Osteoblast (primary cell): ENCODE data around the gene GAB3. TPM values are rescaled to one million over a fixed set of nuclear protein-coding genes. Genes with fewer than 3 reads are reported as not detected.

Source experiments
- DNase-seq: peaks from one replicate; pipeline ENCODE4 v3.0.0; 2011; ENCODE audit warnings: low spot score, mixed read lengths; ENCODE audit not compliant: insufficient read length; ENCODE audit errors: missing footprints
- H2AFZ ChIP-seq: 2 replicates; pipeline ENCODE4 v1.6.0; 2011; ENCODE audit warnings: mild to moderate bottlenecking, low read length
- H3K27ac ChIP-seq: 2 replicates; pipeline ENCODE4 v1.5.1; 2011; ENCODE audit warnings: mild to moderate bottlenecking, low read depth, low read length, moderate library complexity
- H3K27me3 ChIP-seq: 2 replicates; pipeline ENCODE4 v1.6.0; 2012; ENCODE audit warnings: mild to moderate bottlenecking, control low read depth, inconsistent platforms, low read length, moderate library complexity; ENCODE audit not compliant: insufficient read depth
- H3K36me3 ChIP-seq: 2 replicates; pipeline ENCODE4 v1.5.1; 2011; ENCODE audit warnings: mild to moderate bottlenecking, low read length, control low read depth, moderate library complexity; ENCODE audit not compliant: insufficient read depth
- H3K4me1 ChIP-seq: 2 replicates; pipeline ENCODE4 v1.5.1; 2011; ENCODE audit warnings: mild to moderate bottlenecking, low read length, control low read depth, moderate library complexity; ENCODE audit not compliant: insufficient read depth
- H3K4me2 ChIP-seq: 2 replicates; pipeline ENCODE4 v1.6.0; 2011; ENCODE audit warnings: mild to moderate bottlenecking, low read length; ENCODE audit not compliant: insufficient read depth
- H3K4me3 ChIP-seq: fragments of 200-600 bp; sonication (generic); 3 replicates; pipeline ENCODE4 v1.5.1; 2012; ENCODE audit warnings: mild to moderate bottlenecking, low read length, inconsistent platforms; ENCODE audit not compliant: insufficient read depth
- H3K79me2 ChIP-seq: 2 replicates; pipeline ENCODE4 v1.6.0; 2012; ENCODE audit warnings: mild to moderate bottlenecking, low read length, control low read depth, inconsistent platforms; ENCODE audit not compliant: insufficient read depth
- H3K9me3 ChIP-seq: 2 replicates; pipeline ENCODE4 v1.5.1; 2011; ENCODE audit warnings: low read depth, low read length, control low read depth
- H4K20me1 ChIP-seq: 2 replicates; pipeline ENCODE4 v1.6.0; 2012; ENCODE audit warnings: mild to moderate bottlenecking, low read length, control low read depth; ENCODE audit not compliant: insufficient read depth
- total RNA-seq: library from RNA; depleted of rRNA; stranded (reverse); fragments of >200 nt; gene quantifications from 2 replicates; pipeline ENCODE4 v1.2.3, GENCODE V29; 2012
- TF ChIP-seq, protein P1 (sequence below): IDR thresholded peaks from 2 replicates; pipeline ENCODE4 v1.5.1; 2011; ENCODE audit warnings: mild to moderate bottlenecking, low read depth, low read length, moderate library complexity; ENCODE audit errors: extremely low read depth

Gene GAB3
- total RNA-seq, 1 donor, result 6.9 TPM

DNA sequence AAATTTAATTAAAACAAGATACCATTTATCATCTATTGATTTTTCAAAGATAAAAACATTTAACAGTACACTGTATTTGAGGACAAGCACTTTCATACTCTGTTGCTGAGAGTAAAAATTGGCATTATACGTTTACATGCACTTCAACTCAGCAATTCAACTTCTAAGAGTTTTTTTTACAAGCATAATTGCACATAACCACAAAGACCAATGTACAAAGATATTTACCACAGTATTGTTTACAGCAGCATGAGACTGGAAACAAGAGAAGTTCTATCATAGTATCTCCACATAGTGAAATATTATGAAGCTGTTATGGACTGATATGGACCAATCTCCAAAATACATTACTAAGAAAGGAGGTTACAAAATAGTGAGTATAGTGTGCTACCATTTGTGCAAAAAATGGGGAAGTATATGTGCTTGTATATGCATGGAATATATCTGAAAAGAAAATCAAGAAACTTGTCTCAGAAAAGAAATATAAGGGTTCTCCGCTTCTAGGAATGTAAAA is 10.9 kb downstream of the GAB3 start:
- no peaks in the 10 kb centered on the region for H3K9me3 ChIP-seq
- no peak overlapping the region for H2AFZ ChIP-seq
- H3K79me2 ChIP-seq, result no peaks in the 10 kb centered on the region
- no peak overlapping the region for H3K4me3 ChIP-seq
- H3K36me3 ChIP-seq, result no peaks in the 10 kb centered on the region
- no peaks in the 10 kb centered on the region for H4K20me1 ChIP-seq
- peaks cover 21% of the 10 kb centered on the region for H3K4me1 ChIP-seq
- no peak for DNase-seq
- H3K4me2 ChIP-seq, result no peak overlapping the region
- no peaks in the 10 kb centered on the region for H3K27me3 ChIP-seq
- no peak overlapping the region for H3K27ac ChIP-seq
- TF ChIP-seq, protein P1, sequence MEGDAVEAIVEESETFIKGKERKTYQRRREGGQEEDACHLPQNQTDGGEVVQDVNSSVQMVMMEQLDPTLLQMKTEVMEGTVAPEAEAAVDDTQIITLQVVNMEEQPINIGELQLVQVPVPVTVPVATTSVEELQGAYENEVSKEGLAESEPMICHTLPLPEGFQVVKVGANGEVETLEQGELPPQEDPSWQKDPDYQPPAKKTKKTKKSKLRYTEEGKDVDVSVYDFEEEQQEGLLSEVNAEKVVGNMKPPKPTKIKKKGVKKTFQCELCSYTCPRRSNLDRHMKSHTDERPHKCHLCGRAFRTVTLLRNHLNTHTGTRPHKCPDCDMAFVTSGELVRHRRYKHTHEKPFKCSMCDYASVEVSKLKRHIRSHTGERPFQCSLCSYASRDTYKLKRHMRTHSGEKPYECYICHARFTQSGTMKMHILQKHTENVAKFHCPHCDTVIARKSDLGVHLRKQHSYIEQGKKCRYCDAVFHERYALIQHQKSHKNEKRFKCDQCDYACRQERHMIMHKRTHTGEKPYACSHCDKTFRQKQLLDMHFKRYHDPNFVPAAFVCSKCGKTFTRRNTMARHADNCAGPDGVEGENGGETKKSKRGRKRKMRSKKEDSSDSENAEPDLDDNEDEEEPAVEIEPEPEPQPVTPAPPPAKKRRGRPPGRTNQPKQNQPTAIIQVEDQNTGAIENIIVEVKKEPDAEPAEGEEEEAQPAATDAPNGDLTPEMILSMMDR, result no peak

DNA sequence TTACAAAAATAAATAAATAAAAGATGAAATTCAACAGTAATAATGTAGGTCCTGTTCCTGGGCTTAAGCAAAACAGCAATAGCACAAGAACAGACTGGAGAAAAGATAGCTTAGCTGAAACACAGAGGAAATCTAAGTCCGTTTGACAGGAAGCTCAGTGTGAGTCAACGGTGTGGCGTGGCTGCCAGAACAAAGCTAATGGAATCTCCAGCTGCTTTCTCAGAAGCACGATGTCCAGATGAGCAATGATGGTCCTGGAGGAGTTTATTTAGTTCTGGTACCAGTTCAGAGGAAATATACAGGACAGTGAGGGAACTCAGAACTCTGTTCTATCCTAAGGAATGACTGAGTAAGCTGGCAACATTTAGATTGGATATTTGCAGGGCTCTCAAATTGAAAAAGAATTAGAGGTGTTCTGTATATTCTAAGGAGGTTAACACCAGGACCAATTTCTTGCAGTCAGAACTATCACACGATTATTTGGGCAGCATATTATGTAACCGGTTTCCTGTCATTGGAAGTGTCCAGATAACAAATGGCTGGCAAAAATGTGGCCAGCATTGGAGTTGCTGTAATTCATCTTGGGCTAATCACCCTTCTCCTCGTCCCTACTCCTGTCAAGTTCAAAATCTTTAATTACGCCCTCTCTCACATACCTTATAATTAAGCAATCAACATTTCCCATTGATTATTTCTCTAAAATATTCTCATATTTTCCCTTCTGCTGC is 12.7 kb downstream of the GAB3 start:
- H3K4me2 ChIP-seq, result peak overlapping the region; percentile 34
- H3K4me3 ChIP-seq, result no peak overlapping the region
- peaks cover 37% of the 10 kb centered on the region for H3K4me1 ChIP-seq
- TF ChIP-seq, protein P1, result no peak
- DNase-seq, result no peak
- H3K27ac ChIP-seq, result peak overlapping the region; percentile 25
- H3K79me2 ChIP-seq, result no peaks in the 10 kb centered on the region
- H3K27me3 ChIP-seq, result no peaks in the 10 kb centered on the region
- no peaks in the 10 kb centered on the region for H4K20me1 ChIP-seq
- no peak overlapping the region for H2AFZ ChIP-seq
- no peaks in the 10 kb centered on the region for H3K9me3 ChIP-seq
- H3K36me3 ChIP-seq, result no peaks in the 10 kb centered on the region

DNA sequence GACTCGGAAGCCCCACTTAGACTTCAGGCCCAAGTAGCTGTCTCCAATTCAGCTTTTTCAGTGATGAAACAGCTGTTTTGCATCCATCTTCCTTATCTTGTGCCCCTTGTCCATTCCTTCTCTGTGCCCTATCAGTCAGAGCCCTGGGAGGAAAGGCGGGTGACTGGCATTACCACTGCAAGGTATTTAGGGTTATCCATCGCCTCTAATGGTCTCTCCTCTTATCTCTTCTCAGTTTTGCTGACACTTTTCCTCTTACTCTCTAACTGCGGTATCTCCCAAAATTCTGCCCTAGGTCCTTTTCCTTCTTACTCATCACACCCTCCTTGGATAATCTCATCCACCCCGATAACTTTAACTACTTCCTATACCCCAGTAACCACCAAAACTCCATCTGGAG is 13.7 kb downstream of the GAB3 start:
- Histone ChIP-seq H3K27me3 (no peaks in the 10 kb centered on the region), H3K79me2 (no peaks in the 10 kb centered on the region), H3K27ac (no peak overlapping the region), H3K4me3 (no peak overlapping the region), H4K20me1 (no peaks in the 10 kb centered on the region), H3K9me3 (no peaks in the 10 kb centered on the region), H3K4me2 (no peak overlapping the region), H2AFZ (no peak overlapping the region), H3K36me3 (no peaks in the 10 kb centered on the region), H3K4me1 (peaks cover 48% of the 10 kb centered on the region)
- TF ChIP-seq, protein P1, result no peak
- no peak for DNase-seq

DNA sequence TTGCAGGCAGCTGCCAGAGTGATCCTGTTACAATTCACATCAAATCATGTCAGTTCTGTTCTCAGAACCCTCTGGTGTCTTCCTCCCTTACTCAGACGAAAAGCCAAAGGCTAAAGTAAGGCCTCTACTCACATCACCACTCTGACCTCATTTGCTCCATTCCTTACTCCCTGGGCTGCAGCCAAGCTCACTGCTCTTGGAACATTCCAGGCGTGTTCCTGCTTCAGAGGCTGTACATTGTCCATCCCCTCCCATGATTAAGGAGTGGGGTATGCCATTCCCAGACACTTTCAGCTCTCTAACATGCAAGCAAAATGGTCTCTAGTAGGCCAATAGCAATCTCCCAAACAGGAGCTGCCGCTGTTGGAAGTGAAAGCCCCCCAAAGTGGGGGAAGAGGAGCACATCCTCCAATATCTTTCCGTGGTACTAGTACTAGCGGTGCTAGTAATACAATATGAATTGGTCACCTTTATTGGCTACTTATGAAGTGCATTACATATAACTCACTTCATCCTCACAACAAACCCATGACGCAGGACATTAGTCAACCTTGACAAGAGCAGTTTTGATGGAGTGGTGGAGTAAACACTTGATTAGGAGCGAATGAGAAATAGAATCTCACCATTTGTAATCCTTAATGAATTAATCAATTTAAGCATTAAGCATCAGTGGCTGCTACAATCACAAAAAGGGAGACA is 15.0 kb downstream of the GAB3 start:
- H3K4me2 ChIP-seq, result peak overlapping the region; percentile 2
- TF ChIP-seq, protein P1, result no peak

More for the DNA sequence above, 15.0 kb downstream of the GAB3 start:
- peak overlapping the region; percentile 73 for H3K27ac ChIP-seq
- DNase-seq, result no peak
- H3K4me3 ChIP-seq, result no peak overlapping the region
- H3K4me1 ChIP-seq, result peaks cover 52% of the 10 kb centered on the region
- H3K79me2 ChIP-seq, result no peaks in the 10 kb centered on the region
- H3K27me3 ChIP-seq, result no peaks in the 10 kb centered on the region
- no peaks in the 10 kb centered on the region for H3K36me3 ChIP-seq
- H2AFZ ChIP-seq, result no peak overlapping the region
- no peaks in the 10 kb centered on the region for H3K9me3 ChIP-seq
- H4K20me1 ChIP-seq, result no peaks in the 10 kb centered on the region
